ENCODE data around the gene BCL2L1.

Gene BCL2L1

GRCh38 chr20:31711179-31712111 lies 11.2 kb downstream of the BCL2L1 start:
- in situ Hi-C loops (cut with HindIII; ENCODE audit: low sequenced_read_pairs): loop anchor here (10.0 kb wide), 1 partner anchor 147 kb away; no protein-coding TSS in a partner anchor

GRCh38 chr20:31710423-31711108 lies 12.1 kb downstream of the BCL2L1 start:
- in situ Hi-C loops (cut with HindIII; ENCODE audit: low sequenced_read_pairs): loop anchor here (10.0 kb wide), 1 partner anchor 146 kb away; no protein-coding TSS in a partner anchor

DNA sequence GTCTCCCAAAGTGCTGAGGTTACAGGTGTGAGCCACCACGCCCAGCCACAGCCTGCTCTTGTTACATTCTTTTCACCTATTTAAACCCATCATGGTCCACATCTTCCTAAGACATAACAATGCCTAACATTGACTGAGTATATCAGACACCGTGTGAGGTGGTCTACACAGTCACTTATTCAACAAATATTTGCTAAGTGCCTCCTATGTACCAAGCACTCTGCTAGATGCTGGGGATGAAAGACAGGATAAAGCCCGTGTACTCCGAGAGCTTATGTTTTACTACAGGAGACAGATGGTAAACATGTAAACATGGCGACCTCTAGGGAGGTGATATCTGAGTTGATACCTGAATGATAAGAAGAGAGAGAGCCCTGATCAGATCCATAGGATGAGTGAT lies 12.7 kb downstream of the BCL2L1 start:
- in situ Hi-C loops (cut with HindIII; ENCODE audit: low sequenced_read_pairs): loop anchor here (10.0 kb wide), 1 partner anchor 145 kb away; no protein-coding TSS in a partner anchor

- in situ Hi-C loops (cut with HindIII; ENCODE audit: low sequenced_read_pairs): no loop called here
Measured at GRCh38 chr20:31708736-31709534, 13.7 kb downstream of the BCL2L1 start.

GRCh38 chr20:31707994-31708735 lies 14.5 kb downstream of the BCL2L1 start:
- in situ Hi-C loops (cut with HindIII; ENCODE audit: low sequenced_read_pairs): no loop called here

DNA sequence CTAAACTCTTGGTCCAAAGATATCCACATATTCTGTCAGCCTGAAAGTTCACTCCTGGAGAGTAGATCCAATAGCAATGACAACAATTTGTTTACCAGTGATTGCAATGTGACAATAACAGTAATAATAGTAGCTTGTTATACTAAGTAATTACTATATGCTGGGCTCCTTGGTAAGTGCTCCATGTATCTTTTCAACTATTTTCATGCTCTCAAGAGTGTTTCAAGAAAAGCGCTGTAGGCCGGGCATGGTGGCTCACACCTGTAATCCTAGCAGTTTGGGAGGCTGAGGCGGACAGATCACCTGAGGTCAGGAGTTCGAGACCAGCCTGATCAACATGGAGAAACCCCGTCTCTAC lies 15.4 kb downstream of the BCL2L1 start:
- in situ Hi-C loops (cut with HindIII; ENCODE audit: low sequenced_read_pairs): no loop called here

DNA sequence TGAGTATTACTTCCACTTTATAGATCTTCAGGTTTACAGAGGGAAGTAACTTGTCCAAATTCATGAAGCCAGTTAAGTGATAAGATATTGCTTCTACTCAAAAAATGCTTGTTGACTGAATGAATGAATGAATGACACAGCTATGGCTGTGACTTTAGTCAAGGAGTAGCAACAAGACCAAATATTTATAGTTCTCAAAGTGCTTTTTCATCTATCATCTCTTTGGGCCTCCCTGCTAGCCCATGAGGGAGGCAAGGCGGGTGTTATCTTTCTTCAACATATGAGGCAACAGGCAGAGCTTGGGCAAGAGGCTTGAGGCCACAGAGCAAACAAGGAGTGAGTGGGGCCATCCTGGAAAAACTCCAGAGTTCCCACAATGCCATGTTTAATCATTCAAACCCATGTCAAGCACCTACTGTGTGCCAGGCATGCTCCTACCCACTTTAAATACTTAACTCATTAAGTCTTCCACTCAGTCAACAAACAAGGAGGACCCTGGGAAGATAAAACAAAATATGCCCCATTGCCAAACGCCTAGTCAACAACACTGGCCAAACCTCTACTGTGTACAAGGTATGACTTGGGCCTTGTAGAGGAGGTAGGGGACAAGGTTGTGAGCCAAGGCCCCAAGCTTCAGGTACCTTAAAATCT lies 15.9 kb downstream of the BCL2L1 start:
- in situ Hi-C loops (cut with HindIII; ENCODE audit: low sequenced_read_pairs): no loop called here

GRCh38 chr20:31705598-31706597 lies 16.8 kb downstream of the BCL2L1 start:
- in situ Hi-C loops (cut with HindIII; ENCODE audit: low sequenced_read_pairs): no loop called here

GRCh38 chr20:31705191-31705590 lies 17.5 kb downstream of the BCL2L1 start:
- in situ Hi-C loops (cut with HindIII; ENCODE audit: low sequenced_read_pairs): no loop called here

GRCh38 chr20:31704225-31705119 lies 18.2 kb downstream of the BCL2L1 start:
- in situ Hi-C loops (cut with HindIII; ENCODE audit: low sequenced_read_pairs): no loop called here

DNA sequence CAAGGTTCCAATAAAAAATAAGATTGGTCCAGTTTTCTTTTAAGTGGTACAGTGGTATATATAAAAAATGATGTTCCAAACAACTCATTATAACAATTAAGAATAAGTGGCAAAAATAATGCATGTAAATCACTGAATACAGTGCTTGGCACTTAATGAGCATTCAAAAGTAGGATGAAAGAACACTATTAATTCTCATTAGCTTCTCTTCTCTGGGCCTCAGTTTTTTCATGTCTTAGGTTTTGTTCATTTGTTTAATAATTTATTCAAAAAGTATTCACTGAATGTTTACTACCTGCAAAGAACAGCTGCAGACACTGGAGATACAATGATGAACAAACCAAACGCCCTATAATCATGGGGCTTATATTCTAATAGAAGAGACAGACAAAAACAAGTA lies 21.1 kb downstream of the BCL2L1 start:
- in situ Hi-C loops (cut with HindIII; ENCODE audit: low sequenced_read_pairs): no loop called here

GRCh38 chr20:31700747-31701146 lies 21.9 kb downstream of the BCL2L1 start:
- in situ Hi-C loops (cut with HindIII; ENCODE audit: low sequenced_read_pairs): no loop called here

DNA sequence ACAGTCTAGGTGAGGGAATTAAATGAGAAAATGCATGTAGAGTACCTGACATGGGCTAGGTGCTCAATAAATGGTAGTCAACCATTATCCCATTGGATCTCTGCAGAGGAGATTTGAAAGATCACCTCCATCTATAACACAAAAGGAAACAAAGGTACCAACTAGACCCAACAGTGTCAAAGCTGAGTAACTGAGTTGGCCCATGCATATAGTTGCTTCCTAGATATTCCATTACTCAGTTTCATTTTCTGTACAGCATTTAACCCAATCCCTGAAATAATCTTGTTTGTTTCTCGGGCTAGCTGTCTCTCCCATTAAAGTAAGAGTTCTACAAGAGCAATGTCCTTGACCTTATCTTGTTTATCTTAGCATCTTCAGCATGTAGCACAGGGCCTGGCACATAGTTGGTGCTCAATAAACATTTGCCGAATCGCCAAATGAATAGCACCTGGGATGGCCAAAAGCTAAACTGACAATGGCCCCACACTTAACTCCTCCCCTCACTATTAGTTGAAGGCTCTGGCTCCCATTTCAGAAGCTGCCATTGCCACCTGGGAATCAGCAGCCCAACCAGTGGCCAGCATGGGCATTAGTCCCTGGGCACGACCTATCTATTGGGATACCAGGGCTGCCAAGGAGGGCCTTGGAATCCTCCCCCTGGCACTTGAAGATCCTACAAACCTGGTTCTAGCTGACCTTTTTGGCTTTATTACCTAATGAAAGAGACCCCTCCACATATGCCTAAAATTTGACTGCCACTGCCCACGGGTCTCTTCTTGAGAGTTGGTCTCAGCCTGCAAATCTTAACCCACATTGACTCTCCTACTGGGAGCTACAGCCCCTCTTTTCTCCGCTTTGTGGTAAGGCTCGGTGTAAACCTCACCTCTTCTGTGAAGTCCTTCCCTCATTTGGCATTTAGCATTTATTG lies 22.6 kb downstream of the BCL2L1 start:
- in situ Hi-C loops (cut with HindIII; ENCODE audit: low sequenced_read_pairs): loop anchor here (5.0 kb wide), 1 partner anchor 43 kb away; no protein-coding TSS in a partner anchor

- in situ Hi-C loops (cut with HindIII; ENCODE audit: low sequenced_read_pairs): loop anchor here (5.0 kb wide), 1 partner anchor 42 kb away; no protein-coding TSS in a partner anchor
Measured at GRCh38 chr20:31698803-31699718, 23.6 kb downstream of the BCL2L1 start.

- in situ Hi-C loops (cut with HindIII; ENCODE audit: low sequenced_read_pairs): loop anchor here (5.0 kb wide), 1 partner anchor 41 kb away; no protein-coding TSS in a partner anchor
Measured at GRCh38 chr20:31698243-31698802, 24.3 kb downstream of the BCL2L1 start.

Measured in endothelial cell of hepatic sinusoid (primary cell).